NCI-H146 (cell line): ENCODE measurements around the gene PLA2G4E.
A peak's percentile ranks its signal among the peaks of the same experiment; 100 is the strongest.

Source experiments
- DNase-seq: peaks from one replicate; lab custom pipeline; 2025; lab: John Stamatoyannopoulos, UW

The PLA2G4E gene, protein sequence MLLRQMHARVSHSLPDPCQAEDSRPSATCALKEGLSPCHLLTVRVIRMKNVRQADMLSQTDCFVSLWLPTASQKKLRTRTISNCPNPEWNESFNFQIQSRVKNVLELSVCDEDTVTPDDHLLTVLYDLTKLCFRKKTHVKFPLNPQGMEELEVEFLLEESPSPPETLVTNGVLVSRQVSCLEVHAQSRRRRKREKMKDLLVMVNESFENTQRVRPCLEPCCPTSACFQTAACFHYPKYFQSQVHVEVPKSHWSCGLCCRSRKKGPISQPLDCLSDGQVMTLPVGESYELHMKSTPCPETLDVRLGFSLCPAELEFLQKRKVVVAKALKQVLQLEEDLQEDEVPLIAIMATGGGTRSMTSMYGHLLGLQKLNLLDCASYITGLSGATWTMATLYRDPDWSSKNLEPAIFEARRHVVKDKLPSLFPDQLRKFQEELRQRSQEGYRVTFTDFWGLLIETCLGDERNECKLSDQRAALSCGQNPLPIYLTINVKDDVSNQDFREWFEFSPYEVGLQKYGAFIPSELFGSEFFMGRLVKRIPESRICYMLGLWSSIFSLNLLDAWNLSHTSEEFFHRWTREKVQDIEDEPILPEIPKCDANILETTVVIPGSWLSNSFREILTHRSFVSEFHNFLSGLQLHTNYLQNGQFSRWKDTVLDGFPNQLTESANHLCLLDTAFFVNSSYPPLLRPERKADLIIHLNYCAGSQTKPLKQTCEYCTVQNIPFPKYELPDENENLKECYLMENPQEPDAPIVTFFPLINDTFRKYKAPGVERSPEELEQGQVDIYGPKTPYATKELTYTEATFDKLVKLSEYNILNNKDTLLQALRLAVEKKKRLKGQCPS

DNA sequence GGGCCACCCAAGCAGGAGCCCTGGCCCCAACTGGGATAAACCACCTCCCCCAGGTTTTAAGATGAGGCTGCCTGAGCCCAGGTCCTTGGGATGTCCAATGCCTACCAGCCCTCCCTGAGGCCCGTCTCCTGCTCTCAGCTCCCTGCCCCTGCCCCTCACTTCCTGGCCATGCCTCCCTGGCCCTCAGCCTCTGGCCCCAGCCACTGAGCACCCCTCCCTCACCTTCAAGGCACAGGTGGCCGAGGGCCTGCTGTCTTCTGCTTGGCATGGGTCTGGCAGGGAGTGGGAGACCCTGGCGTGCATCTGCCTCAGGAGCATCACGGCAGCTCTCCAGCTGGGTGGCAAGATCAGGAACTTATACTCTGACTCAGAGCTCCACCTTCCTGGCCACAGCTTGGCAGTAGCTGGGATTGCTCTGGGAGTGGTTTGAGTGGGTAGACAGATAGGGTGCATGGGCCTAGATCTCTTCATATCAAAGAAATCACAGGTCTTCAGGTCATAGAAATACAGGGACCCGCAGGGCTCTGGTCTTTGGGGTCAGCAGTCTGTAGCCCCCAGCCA is at the start of gene PLA2G4E:
Gene PLA2G4E (minus strand): TSS at position 330 of the 561 bp plus-strand sequence. CDS start 12 bp downstream, at position 318.
- no peak for DNase-seq

DNA sequence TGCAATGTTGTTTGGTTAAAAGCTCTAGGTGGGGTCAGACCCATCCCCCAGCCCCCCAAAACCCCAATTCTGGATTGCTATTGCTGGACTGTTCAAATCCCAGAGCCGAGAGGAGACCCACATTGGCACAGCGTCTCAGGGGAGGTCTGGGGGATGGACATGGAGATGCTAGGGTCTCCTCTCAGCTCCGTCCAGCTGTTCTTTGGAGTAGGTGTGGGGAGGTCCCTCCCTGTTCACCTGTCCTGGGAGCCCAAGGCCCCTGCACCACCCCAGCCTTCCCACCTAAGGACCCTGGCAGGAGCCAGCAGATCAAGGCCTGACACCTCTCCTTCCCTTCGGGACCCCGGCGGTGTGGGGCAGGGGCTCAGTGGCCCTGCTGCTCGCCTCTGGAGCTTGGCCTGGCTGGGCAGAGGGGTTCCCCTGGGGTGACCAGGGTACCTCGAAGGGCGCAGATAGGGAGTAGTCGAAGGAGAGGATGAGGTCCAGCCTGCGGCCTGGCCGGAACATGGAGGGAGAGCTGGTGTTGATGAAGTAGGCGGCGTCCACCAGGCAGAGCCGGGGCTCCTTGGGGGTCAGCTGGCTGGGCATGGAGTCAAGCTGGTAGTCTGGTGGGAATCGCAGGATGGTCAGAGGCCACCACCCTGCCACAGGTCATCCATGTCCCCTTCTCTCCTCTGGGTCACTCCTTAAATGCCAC is 49.6 kb upstream of the PLA2G4E start:
- no peak for DNase-seq

DNA sequence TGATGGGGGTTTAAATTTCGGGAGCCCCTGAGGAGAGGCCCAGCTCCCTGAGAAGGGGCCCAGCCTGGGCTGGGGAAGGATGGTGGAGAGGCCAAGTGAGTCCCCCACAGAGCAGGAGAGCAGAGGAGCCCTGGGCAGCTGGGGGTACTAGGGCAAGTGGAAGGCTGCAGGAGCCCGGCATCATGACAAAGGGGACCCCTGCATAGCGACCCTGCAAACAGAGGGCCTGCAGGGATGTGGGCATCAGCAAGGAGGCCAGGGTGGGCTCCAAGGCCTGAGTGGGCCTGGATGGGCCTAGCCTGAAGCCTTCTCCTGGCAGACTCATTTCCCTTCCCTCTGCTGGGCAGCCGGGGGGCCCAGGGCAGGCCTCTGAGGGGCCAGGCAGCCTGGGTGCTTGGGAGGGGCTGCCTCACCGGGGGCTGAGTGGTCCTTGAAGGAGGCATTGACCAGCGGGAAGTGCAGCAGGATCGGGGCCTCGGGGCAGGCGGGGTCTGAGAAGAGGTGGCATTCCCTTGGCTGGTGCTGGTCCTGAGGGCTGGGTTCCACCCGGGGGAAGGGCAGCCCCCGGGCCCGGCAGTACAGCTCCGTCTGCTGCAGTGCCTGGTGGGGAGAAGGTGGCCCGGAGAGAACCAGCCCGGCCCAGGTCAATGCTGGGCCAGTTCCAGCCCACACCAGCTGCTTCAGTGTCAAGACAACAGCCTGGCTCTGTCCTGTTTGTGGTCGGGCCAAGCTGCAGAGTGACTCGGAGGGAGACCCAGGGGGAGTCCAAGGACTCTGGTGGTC is 48.8 kb upstream of the PLA2G4E start:
- DNase-seq, result no peak

DNA sequence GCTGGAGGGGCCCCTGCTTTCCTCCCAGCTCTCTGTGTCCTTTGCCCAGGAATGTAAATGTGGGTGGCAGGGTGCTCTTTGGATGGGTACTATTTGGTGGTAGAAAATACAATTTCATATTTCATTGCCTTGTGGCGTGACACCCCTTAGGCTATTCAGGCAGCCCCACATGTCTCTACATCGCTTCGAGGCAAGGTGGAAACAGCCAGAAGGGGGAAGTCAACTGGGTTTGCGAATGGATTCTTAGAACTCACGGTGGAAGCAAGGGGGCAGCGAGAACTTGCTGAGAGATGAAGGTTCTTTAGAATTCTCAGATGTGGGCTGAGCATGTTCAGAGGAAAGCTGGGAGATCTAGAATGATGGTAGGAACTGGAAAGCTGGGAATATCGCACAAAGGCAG is 48.2 kb upstream of the PLA2G4E start:
- DNase-seq, result no peak

DNA sequence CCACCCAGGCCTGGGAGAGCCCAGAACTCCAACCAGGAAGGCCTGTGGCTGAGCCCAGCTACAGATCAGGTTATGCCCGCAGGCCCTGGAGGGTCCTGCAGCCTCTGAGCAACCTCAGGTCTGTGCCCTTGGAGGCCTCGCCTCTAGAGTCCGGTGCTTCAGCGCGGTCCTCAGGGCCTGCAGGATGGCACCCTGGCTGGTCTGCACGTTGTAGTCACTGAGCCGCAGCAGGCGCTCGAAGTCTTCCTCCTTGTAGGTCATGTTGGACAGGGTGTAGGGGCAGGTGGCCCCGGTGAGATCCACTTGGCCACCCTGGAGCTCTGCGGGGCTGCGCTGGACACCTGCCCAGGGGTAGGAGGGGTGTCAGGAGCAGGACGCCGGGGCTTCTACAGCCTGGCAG is 47.8 kb upstream of the PLA2G4E start:
- no peak for DNase-seq

DNA sequence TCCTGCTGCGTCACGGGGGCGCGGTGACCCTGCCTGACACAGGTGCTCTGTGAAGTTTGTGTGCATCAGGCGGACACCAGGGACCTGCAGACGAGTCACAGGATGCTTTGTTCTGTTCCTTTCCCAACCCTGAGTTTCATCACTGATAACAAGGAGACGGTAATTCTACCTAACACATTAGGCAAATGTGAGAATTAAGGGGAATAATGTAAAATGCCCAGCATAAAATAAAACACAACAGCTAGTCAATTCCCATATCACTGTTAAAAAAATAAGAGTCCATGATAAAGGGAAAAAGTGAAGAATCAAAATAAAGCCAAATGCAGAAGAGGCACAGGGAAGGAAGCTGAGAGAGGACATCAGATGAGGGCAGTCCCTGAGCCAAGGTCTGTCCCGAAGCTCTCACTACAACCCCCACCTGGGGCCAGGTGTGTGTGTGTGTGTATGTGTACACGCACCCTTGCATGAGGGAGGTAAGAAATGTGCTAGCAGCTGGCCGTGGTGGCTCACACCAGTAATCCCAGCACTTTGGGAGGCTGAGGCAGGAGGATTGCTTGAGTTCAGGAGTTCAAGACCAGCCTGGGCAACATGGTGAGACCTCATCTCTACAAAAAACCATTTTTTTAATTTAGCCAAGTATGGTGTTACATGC is 46.0 kb upstream of the PLA2G4E start:
- DNase-seq, result no peak

DNA sequence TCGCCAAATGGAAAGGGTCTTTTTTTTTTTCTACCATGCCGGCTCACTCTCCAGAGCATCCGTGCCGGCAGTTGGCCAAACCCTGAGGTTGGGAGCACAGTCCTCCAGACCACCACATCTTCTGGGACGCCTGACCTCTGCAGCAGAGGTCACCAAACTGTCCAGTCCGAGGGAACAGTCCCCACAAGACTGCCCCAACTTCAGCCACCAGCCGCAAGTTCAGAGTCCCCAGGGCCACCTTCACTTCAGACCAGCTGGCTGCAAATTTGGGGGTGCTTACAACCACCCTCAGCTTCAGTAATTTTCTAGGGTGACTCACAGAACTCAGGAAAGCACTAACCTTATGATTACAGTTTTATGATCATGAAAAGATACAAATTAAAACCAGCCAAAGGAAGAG is 44.6 kb upstream of the PLA2G4E start:
- no peak for DNase-seq

DNA sequence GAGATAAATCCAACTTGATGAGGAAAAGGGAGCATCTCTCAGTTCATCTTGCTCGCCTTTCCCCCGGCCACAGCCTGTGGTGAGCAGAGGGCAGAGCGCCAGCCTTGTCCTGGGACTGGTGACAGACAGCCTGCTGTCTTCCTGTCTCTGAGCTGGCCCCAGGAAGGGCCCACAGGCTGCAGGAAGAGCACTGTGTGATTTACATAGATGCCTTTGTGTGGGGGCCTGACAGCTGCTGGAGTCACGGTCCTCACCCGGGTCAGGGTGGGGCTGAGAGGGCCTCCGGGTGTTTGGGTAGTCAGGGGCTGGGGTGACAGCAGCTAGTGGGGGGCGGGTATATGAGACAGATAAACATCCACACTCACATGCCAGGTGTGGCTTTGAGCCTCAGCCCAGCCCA is 44.2 kb upstream of the PLA2G4E start:
- DNase-seq, result peak; percentile 65

DNA sequence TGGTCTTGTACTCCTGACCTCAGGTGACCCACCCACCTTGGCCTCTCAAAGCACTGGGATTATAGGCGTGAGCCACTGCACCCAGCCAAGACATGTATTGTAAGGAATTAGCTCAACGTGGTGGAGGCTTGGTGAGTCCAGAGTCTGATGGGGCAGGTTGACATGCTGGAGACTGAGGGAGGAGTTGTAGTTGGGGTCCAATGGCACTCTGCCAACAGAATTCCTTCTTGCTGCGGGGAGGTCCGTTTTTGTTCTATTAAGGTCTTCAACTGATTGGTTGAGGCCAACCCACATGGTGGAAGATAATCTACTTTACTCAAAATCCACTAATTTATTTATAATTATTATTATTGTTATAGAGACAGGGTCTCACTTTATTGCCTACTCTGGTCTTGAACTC is 43.4 kb upstream of the PLA2G4E start:
- no peak for DNase-seq

DNA sequence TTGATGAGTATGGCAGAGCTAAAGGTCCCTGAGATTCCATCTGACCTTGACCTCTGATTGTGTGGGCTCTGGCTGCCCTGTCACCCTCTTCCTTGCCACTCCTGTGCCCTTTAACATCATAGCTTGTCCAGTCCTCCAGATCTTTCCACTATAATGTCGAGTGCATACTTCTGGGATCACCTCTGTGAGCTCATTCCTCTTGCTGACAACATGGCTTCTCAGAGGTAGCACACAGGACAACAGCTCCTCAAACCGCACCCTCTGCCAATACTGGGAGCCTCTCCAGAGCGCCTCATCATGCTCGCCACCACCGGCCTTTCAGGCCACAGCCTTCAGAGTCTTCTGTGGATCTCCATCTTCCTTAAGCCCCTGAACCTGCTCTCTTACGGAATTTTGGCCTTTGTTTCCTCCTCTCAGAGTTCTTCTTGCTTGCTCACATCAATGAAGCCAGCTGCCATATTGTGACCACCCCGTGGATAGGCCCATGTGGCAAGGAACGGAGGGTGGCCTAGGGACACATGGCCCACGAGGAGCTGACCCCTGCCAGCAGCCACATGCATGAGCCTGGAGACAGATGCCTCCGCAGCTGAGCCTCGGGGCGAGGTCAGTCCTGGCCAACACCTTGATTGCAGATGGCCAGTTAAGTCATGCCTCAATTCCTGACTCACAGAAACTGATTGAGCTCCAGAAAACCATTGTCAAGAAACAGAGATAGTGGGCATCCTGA is 42.4 kb upstream of the PLA2G4E start:
- DNase-seq, result no peak

DNA sequence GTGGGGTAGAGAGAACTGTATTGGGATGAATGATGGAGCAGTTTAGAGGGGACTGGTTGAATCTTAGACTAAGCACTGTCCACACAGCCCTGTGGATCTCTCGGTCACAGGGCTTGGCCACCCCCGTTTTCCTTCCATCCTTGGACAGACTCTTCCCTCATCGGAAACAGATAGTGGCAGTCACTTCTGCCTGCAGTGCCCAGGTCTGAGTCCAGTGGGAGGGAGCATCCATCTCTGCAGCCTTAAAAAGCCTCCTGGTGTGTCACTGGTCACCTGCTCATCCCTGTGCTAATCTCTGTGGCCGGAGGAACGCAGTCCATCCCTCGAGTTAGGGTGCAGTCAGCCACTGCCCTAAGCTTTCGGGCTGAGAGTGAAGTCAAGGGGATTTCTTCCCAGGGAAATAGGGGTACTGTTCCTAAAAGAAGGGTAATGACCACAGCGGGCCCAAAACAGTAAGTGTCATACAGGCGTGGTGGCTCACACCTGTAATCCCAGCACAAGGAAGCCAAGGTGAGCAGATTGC is 41.5 kb upstream of the PLA2G4E start:
- DNase-seq, result no peak

DNA sequence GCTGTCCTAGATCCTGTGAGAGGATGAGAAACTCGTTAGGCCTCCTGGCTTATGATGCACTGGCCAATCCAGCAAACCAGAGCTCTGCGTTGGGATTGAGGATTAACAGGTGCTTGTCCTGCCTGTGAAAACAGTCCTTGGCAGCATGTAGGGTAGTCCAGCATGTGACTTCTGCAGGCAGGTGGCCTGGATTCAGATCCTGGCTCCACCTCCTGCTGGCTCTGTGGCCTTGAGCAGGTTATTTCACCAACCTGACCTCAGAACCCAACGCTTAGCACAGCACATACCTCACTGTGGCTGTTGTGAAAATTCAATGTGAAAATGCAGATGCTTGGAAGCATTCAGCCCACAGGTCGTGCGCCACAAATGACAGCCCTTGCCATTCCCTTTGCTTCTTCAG is 40.0 kb upstream of the PLA2G4E start:
- no peak for DNase-seq

DNA sequence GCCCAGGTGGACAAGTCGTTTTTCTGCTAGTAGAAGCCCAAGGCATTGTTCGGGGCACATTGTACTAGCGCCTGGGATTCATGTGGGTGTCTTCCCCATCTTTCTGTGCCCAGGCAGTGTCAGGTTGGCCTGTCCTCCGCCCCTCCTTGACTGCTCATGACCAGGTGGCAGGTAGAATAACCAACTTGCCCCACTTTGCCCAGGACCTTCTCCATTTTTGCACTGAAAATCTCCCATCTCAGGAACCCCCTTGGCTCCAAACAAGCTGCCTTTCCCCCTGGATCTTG is 39.6 kb upstream of the PLA2G4E start:
- no peak for DNase-seq

DNA sequence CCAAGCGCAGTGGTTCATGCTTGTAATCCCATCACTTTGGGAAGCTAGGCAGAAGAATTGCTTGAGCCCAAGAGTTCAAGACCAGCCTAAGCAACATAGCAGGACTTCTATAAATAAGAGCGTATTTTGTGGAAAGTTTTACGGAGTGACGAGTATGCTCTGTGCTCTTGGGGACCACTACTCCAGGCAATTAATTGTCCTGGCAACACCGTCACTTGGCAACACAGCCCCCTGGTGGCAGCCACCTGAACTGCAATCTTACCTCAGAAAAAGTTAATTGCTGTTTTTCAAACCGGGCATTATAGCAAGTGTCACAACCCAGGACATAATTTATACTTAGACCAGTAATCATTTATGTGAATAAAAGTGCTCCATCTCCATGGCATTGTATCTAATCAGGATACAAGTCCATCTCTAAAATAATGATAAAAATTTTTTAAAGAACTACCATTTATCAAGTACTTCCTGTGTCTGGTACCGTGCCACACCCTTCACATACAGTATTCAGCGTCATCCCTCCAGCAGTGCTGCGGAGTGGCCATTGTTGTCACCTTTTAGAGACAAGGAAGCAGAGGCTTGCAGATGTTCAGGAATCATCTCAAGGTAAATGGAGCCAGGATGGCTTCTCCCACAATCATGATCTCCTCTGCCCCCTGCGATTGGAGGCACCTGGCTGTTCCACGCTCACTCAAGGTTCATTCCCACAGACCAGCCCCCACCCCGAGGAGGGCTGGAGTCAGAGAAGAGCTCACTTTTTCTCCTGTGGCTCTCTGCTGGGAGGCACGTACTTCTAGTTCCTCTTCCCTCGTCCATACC is 39.0 kb upstream of the PLA2G4E start:
- DNase-seq, result peak; percentile 32

DNA sequence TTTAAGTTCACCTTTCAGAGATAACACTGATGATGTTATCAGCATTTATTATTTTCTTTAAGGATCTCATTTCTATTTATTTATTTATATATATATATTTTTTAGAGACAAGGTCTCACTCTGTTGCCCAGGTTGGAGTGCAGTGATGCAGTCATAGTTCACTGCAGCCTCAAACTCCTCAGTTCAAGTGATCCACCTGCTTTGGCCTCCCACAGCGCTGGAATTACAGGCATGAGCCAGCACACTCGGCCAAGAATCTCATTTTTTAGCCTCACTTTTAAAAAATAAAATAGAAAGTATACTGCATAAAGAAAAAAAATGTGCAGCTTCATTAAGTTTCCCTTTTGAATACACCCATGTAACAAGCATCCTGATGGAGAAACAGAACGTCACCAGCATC is 37.9 kb upstream of the PLA2G4E start:
- no peak for DNase-seq

DNA sequence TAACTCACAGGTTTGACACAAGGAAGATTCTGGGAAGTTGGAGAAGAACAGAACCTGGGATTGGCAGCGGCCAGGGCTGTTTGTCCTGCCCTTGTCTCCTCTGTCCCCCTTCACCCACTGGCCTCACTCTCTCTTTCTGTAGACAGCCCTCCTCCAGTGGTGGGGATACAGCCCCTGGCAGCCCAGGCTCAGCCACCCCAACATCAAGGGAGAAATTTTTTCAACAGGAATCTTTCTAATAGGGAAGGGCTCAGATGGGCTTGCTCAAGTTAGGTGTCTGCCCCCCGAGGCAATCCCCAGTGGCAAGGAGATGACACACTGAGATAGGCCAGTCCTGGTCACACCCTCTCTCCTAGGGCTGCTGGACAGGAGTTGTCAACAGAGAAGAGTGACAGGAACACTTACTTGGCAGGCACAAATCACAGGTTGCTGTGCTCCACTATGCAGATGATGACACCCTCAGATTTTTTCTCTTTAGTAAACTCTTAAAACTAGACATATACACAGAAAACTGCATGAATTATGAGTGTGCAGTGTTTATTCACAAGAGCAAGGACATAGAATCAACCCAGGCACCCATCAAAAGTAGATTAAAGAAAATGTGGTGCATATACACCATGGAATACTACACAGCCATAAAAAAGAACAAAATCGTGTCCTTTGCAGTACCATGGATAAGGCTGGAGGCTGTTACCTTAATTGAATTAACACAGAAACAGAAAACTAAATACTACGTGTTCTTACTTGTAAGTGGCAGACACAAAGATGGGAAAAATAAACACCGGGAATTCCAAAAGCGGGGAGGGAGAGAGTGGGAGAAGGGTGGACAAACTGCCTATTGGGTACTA is 37.2 kb upstream of the PLA2G4E start:
- DNase-seq, result no peak

DNA sequence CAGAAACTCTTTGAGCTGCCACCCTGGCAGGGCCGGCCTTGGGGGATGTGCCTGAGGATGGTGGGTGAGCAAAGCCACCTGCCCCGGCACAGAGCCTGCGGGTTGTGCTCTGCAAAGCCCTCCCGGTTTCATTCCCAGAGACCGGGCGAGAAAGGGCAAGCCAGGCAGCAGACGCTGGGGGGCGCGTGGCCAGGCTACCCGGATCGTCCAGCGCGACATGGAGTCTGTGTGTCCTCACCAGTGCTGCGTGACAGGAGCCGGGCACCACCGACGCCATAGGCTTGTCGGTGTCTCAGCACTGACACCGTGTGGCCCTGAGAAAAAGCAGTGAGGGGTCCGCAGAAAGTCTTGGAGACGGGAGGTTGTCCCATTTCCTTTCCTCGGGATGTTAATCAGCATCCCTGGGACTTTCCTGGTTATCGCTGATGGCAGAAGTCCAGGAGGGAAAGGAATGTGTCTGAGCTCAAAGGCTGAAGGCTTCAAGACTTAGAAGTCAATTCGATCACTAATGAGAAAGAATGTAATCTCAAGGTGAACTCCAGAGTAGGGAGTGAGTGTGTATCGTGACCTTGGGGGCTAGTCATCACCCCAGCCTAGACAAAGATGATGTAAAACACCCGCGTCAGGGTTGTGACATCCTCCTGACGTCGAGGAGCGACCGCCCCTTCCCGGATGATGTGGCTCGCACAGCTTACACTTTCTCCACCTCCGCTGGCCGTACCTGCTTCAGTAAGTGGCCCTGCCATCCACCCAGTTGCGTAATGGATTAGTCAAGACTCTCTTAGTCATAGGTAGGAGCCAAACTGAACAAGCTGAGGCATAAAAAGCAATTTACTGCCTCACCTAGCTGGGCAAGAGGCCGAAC is 36.3 kb upstream of the PLA2G4E start:
- peak; percentile 79 for DNase-seq

DNA sequence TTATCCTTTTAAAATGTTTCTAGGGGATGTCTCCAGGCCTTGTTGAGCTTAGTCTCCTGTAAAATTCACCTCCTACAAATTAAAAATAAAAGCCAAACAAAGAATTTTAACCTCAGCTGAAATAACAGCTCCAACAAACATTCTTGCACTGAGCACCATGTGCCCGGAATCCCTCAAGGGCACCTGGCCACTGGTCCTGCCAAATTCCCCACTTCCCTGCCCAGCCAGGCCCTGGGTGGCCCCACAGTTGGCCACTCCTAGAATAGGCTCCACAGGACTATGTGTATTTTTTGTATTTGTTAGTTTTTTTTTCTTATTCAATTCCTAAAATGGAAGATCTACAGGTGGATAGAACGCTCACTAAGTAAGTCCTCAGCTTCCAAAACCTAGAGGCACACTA is 33.1 kb upstream of the PLA2G4E start:
- no peak for DNase-seq
